ENCODE data around the gene CLMN.

The CLMN gene

DNA sequence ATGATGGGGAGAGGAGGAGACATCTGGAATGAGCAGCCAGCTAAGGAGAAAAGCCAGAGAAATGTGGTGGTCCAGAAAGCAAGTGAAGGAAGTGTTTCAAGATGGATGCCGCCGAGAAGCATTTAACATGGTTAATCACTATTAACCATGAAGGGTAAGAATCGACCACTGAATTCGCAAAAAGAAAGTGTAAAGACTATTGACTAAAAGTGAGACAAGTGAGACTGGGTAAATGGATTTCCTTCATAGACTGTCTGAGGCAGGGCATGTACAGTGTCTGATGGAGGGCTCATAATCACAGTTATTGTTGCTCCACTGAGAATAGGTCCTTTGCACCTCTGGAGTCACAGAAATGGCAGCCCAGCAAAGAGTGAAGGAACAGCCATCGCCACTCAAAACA, 25.3 kb upstream of the CLMN start:
- TF ChIP-seq, protein P1, sequence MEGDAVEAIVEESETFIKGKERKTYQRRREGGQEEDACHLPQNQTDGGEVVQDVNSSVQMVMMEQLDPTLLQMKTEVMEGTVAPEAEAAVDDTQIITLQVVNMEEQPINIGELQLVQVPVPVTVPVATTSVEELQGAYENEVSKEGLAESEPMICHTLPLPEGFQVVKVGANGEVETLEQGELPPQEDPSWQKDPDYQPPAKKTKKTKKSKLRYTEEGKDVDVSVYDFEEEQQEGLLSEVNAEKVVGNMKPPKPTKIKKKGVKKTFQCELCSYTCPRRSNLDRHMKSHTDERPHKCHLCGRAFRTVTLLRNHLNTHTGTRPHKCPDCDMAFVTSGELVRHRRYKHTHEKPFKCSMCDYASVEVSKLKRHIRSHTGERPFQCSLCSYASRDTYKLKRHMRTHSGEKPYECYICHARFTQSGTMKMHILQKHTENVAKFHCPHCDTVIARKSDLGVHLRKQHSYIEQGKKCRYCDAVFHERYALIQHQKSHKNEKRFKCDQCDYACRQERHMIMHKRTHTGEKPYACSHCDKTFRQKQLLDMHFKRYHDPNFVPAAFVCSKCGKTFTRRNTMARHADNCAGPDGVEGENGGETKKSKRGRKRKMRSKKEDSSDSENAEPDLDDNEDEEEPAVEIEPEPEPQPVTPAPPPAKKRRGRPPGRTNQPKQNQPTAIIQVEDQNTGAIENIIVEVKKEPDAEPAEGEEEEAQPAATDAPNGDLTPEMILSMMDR (IDR thresholded peaks at IDR 0.05; ENCODE audit: borderline replicate concordance, insufficient read depth, low read depth, low read length) = no peak

DNA sequence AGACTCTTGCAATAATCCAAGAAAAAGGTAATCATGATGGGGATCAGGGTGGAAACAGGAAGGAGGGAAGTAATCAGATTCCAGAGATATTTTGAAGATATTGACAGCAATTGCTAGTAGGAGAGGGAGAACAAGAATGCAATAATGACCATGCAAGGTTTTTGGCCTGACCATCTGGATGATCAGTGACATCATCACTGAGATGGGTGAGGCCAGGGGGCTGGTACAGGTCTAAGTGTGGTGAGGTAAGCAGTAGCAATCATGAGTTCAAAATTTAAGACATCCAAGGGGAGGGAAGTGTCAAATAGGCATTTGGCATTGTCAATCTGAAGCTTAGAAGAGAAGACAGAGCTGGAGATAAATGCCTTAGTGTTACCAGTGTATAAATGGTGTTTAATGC, 24.8 kb upstream of the CLMN start:
- no peak overlapping the region for H3K4me3 ChIP-seq (ENCODE audit: low read depth, low read length)
- TF ChIP-seq, protein P1 (IDR thresholded peaks at IDR 0.05; ENCODE audit: borderline replicate concordance, insufficient read depth, low read depth, low read length) = no peak

More for the DNA sequence above, 25.3 kb upstream of the CLMN start:
- no peak overlapping the region for H3K4me3 ChIP-seq (ENCODE audit: low read depth, low read length)

DNA sequence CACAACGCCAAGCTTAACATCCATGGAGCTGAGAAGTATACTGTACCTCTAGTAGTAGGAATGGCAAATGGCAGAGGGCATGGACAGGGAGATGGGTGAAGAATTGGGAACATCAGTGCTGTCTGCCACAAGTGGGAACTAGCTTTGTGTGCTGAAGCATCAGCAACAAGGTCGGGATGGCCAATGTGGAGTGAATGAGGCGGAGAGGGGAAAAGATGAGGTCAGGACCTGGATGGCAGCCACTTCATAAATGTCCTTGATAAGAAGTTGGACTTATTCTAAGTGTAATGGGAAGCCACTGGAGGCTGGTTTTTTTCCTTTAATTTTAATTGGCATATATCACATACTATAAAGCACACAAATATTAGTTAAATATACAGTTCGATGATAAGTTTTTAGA, 21.9 kb upstream of the CLMN start:
- TF ChIP-seq, protein P1 (IDR thresholded peaks at IDR 0.05; ENCODE audit: borderline replicate concordance, insufficient read depth, low read depth, low read length) = no peak
- no peak overlapping the region for H3K4me3 ChIP-seq (ENCODE audit: low read depth, low read length)

DNA sequence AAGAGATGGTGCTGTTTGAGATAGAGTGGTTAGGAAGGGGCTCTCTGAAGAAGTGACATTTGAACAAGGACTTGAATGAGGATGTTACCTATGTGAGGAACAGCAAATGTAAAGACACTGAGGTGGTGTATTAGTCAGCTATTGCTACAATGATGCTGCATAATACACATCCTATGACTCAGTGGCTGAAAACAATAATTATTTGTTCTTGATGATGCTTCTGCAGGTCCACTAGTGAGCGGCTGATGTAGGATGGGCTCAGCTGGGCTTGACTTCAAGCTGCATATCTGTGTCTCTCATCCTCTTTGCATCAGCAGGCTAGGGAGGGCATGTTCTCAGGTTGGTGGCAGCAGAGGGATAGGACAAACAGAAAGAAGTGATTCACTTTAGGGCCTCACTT, 21.4 kb upstream of the CLMN start:
- H3K4me3 ChIP-seq (ENCODE audit: low read depth, low read length) = no peak overlapping the region
- TF ChIP-seq, protein P1 (IDR thresholded peaks at IDR 0.05; ENCODE audit: borderline replicate concordance, insufficient read depth, low read depth, low read length) = no peak

DNA sequence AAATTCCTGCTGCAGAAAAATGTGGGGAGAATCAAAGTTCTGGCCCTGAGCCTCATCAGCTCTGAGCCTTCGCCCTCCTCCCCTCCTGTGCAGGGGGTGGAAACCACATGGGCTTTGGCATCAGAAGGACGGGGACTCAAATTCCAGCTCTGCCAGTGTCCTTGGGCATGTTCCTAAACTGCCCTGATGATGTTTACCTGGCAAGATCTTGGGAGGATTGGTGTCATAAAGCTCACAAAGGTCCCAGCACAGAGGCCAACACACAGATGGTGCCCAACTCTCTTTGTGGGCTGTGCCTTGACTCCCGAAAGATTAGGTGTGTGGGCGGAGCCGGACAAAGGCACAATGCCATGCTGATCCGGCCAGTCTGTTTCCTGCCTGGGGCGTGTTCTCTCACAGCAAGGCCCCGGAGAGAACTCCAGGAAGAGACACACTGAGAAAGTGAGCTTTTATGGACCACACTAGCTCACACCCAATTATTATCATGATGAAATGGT, 20.5 kb upstream of the CLMN start:
- TF ChIP-seq, protein P1 (IDR thresholded peaks at IDR 0.05; ENCODE audit: borderline replicate concordance, insufficient read depth, low read depth, low read length) = no peak
- H3K4me3 ChIP-seq (ENCODE audit: low read depth, low read length) = no peak overlapping the region

DNA sequence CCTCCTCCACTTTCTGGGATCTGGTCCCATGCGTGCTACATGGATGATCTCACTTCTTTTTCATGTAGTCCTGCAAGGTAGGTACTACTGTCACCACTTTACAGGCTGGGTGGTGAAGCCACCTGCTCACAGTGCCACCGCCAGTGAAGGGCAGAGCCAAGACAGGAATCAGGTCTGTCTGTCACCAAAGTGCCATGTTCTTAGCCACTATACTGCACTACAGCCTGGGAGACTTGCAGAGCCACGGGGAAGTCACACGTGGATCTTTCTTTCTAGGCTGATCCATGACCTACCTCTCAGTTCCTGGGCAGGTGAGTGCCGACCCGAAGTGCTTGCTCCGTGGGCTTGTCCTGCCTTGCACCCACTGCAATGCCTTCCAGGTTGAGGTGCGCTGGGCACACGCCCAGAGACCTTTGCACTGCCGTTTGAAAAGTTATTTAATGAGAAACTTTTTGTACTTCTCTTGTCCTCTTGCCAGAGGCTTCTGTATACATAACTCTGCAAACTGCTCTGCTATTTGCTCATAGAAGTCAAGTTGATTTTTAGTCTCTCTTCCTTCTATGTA, 19.7 kb upstream of the CLMN start:
- TF ChIP-seq, protein P1 (IDR thresholded peaks at IDR 0.05; ENCODE audit: borderline replicate concordance, insufficient read depth, low read depth, low read length) = no peak
- no peak overlapping the region for H3K4me3 ChIP-seq (ENCODE audit: low read depth, low read length)

DNA sequence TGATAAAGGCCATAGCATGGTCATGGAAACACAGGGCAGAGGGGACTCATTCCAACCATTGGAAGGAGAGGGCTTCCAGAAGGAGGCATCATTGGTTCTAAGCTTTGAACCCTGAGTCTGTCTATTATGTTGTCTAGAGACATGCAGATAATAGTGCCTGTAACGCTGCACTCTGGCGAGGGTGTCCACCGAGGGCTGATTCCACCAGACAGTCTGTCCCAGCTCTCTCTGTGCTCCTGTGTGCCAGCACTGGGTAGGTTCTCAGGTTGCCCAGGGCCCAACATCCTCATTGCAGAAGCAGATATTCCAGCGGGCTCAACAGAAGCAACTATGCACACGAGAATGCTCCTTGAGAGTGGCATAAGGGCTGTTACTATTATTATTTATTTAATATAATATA, 18.7 kb upstream of the CLMN start:
- TF ChIP-seq, protein P1 (IDR thresholded peaks at IDR 0.05; ENCODE audit: borderline replicate concordance, insufficient read depth, low read depth, low read length) = no peak
- no peak overlapping the region for H3K4me3 ChIP-seq (ENCODE audit: low read depth, low read length)

Data from GM12875 (cell line).